ENCODE data around the gene UBE2O. TPM values are rescaled to one million over a fixed set of nuclear protein-coding genes. Genes with fewer than 3 reads are reported as not detected.

The UBE2O gene
- total RNA-seq, 2 experiments from 2014 or later = 26.5 to 28.9 TPM

GRCh38 chr17:76384222-76384986 is 68.5 kb downstream of the UBE2O start, which contains the start of gene SPHK1:
Gene SPHK1 (plus strand): TSS chr17:76384609. CDS start chr17:76385645, 1,036 bp downstream.
- no peaks in the 10 kb centered on the region for H3K27me3 Mint-ChIP-seq
- no peaks in the 10 kb centered on the region for H3K36me3 Mint-ChIP-seq (ENCODE audit: low read depth)
- CTCF ChIA-PET = interaction anchor here (0.6 to 11.0 kb wide), 21 partner anchors 13 to 507 kb away, joined by 3 to 77 read pairs (median 4); partner anchors contain the start of genes PRPSAP1 and UBE2O
- POLR2A ChIA-PET = interaction anchor here (0.6 to 7.9 kb wide), 15 partner anchors 9 to 313 kb away, joined by 3 to 87 read pairs (median 5); partner anchors contain the start of genes EXOC7, PRPSAP1, RHBDF2 and SRP68
- peaks cover 11% of the 10 kb centered on the region for H3K4me1 Mint-ChIP-seq
- H3K4me3 Mint-ChIP-seq = peak within 1 kb of the TSS; percentile 78
- peak; percentile 76 for DNase-seq
- H3K27ac Mint-ChIP-seq = peak within 1 kb of the TSS; percentile 81
- no peaks in the 10 kb centered on the region for H3K9me3 Mint-ChIP-seq

GRCh38 chr17:76383546-76384221 is 69.3 kb downstream of the UBE2O start:
- H3K4me3 Mint-ChIP-seq = peak overlapping the region; percentile 78
- H3K9me3 Mint-ChIP-seq = no peaks in the 10 kb centered on the region
- ChIA-PET CTCF (interaction anchor here (0.6 to 11.0 kb wide), 9 partner anchors 14 to 378 kb away, joined by 3 to 77 read pairs (median 10); partner anchors contain the start of gene PRPSAP1), POLR2A (interaction anchor here (0.6 to 7.9 kb wide), 10 partner anchors 8 to 280 kb away, joined by 3 to 87 read pairs (median 4); partner anchors contain the start of genes EXOC7, PRPSAP1 and UBALD2)
- peak overlapping the region; percentile 81 for H3K27ac Mint-ChIP-seq
- H3K36me3 Mint-ChIP-seq (ENCODE audit: low read depth) = no peaks in the 10 kb centered on the region
- DNase-seq = no peak
- no peaks in the 10 kb centered on the region for H3K27me3 Mint-ChIP-seq
- H3K4me1 Mint-ChIP-seq = peaks cover 11% of the 10 kb centered on the region

GRCh38 chr17:76382803-76383545 is 70.0 kb downstream of the UBE2O start:
- H3K27ac Mint-ChIP-seq = peak overlapping the region; percentile 81

GRCh38 chr17:76382351-76382802 is 70.6 kb downstream of the UBE2O start:
- CTCF ChIA-PET = interaction anchor here (0.6 to 11.0 kb wide), 2 partner anchors 15 to 50 kb away, joined by 3 to 77 read pairs; no protein-coding TSS in a partner anchor
- H3K4me1 Mint-ChIP-seq = peaks cover 11% of the 10 kb centered on the region
- no peaks in the 10 kb centered on the region for H3K27me3 Mint-ChIP-seq
- peak overlapping the region; percentile 78 for H3K4me3 Mint-ChIP-seq
- no peaks in the 10 kb centered on the region for H3K9me3 Mint-ChIP-seq
- H3K27ac Mint-ChIP-seq = peak overlapping the region; percentile 66
- POLR2A ChIA-PET = interaction anchor here (0.6 to 7.9 kb wide), 4 partner anchors 17 to 178 kb away, joined by 3 to 87 read pairs (median 3); partner anchors contain the start of gene PRPSAP1
- no peaks in the 10 kb centered on the region for H3K36me3 Mint-ChIP-seq (ENCODE audit: low read depth)
- no peak for DNase-seq

More at GRCh38 chr17:76382803-76383545, 70.0 kb downstream of the UBE2O start:
- Mint-ChIP-seq H3K27me3 (no peaks in the 10 kb centered on the region), H3K36me3 (ENCODE audit: low read depth) (no peaks in the 10 kb centered on the region), H3K4me1 (peaks cover 11% of the 10 kb centered on the region), H3K4me3 (peak overlapping the region; percentile 78), H3K9me3 (no peaks in the 10 kb centered on the region)
- ChIA-PET POLR2A (interaction anchor here (0.6 to 7.9 kb wide), 5 partner anchors 18 to 178 kb away, joined by 3 to 87 read pairs (median 3); partner anchors contain the start of gene PRPSAP1), CTCF (interaction anchor here (0.6 to 11.0 kb wide), 3 partner anchors 15 to 123 kb away, joined by 3 to 77 read pairs (median 48); partner anchors contain the start of gene PRPSAP1)
- peak; percentile 81 for DNase-seq

GRCh38 chr17:76381633-76382350 is 71.2 kb downstream of the UBE2O start:
- DNase-seq = no peak
- CTCF ChIA-PET = interaction anchor here (0.6 to 11.0 kb wide), 4 partner anchors 16 to 81 kb away, joined by 3 to 77 read pairs (median 5); no protein-coding TSS in a partner anchor
- H3K4me3 Mint-ChIP-seq = peak overlapping the region; percentile 28

GRCh38 chr17:76379646-76380376 is 73.1 kb downstream of the UBE2O start:
- Mint-ChIP-seq H3K9me3 (no peaks in the 10 kb centered on the region), H3K27ac (no peak overlapping the region), H3K27me3 (peaks cover 1% of the 10 kb centered on the region), H3K4me3 (no peak overlapping the region), H3K36me3 (ENCODE audit: low read depth) (no peaks in the 10 kb centered on the region), H3K4me1 (peaks cover 6% of the 10 kb centered on the region)
- ChIA-PET POLR2A (interaction anchor here (1.0 kb wide), 1 partner anchor 10 kb away, joined by 3 read pairs; no protein-coding TSS in a partner anchor), CTCF (interaction anchor here (1.0 to 11.0 kb wide), 2 partner anchors 15 to 18 kb away, joined by 3 to 77 read pairs; no protein-coding TSS in a partner anchor)
- no peak for DNase-seq

More at GRCh38 chr17:76381633-76382350, 71.2 kb downstream of the UBE2O start:
- peaks cover 11% of the 10 kb centered on the region for H3K4me1 Mint-ChIP-seq
- H3K27ac Mint-ChIP-seq = no peak overlapping the region
- no peaks in the 10 kb centered on the region for H3K27me3 Mint-ChIP-seq
- POLR2A ChIA-PET = interaction anchor here (1.2 to 7.9 kb wide), 2 partner anchors 17 to 28 kb away, joined by 3 to 87 read pairs; partner anchors contain the start of gene PRPSAP1
- H3K9me3 Mint-ChIP-seq = no peaks in the 10 kb centered on the region
- no peaks in the 10 kb centered on the region for H3K36me3 Mint-ChIP-seq (ENCODE audit: low read depth)

GRCh38 chr17:76379275-76379641 is 73.7 kb downstream of the UBE2O start:
- CTCF ChIA-PET = interaction anchor here (1.0 to 11.0 kb wide), 2 partner anchors 14 to 18 kb away, joined by 3 to 77 read pairs; no protein-coding TSS in a partner anchor
- H3K4me1 Mint-ChIP-seq = peaks cover 6% of the 10 kb centered on the region
- no peaks in the 10 kb centered on the region for H3K36me3 Mint-ChIP-seq (ENCODE audit: low read depth)
- no peak overlapping the region for H3K27ac Mint-ChIP-seq
- no peak for DNase-seq
- H3K9me3 Mint-ChIP-seq = no peaks in the 10 kb centered on the region
- POLR2A ChIA-PET = no interaction called here
- H3K27me3 Mint-ChIP-seq = peaks cover 1% of the 10 kb centered on the region
- H3K4me3 Mint-ChIP-seq = no peak overlapping the region

GRCh38 chr17:76378548-76379274 is 74.2 kb downstream of the UBE2O start:
- CTCF ChIA-PET = interaction anchor here (0.6 to 1.0 kb wide), 2 partner anchors 13 to 46 kb away, joined by 3 read pairs; no protein-coding TSS in a partner anchor
- DNase-seq = no peak

GRCh38 chr17:76376318-76377133 is 76.4 kb downstream of the UBE2O start:
- no peak overlapping the region for H3K4me3 Mint-ChIP-seq
- ChIA-PET POLR2A (interaction anchor here (1.0 to 1.3 kb wide), 2 partner anchors 8 to 23 kb away, joined by 3 to 5 read pairs; partner anchors contain the start of genes PRPSAP1 and SPHK1), CTCF (interaction anchor here (0.6 to 1.1 kb wide), 4 partner anchors 9 to 73 kb away, joined by 3 to 5 read pairs (median 4); no protein-coding TSS in a partner anchor)
- no peaks in the 10 kb centered on the region for H3K9me3 Mint-ChIP-seq
- no peak overlapping the region for H3K27ac Mint-ChIP-seq
- no peak for DNase-seq
- peaks cover 4% of the 10 kb centered on the region for H3K4me1 Mint-ChIP-seq
- H3K36me3 Mint-ChIP-seq (ENCODE audit: low read depth) = no peaks in the 10 kb centered on the region
- H3K27me3 Mint-ChIP-seq = peaks cover 1% of the 10 kb centered on the region

More at GRCh38 chr17:76378548-76379274, 74.2 kb downstream of the UBE2O start:
- H3K9me3 Mint-ChIP-seq = no peaks in the 10 kb centered on the region
- no peaks in the 10 kb centered on the region for H3K36me3 Mint-ChIP-seq (ENCODE audit: low read depth)
- POLR2A ChIA-PET = no interaction called here
- H3K27me3 Mint-ChIP-seq = peaks cover 1% of the 10 kb centered on the region
- H3K4me1 Mint-ChIP-seq = peaks cover 4% of the 10 kb centered on the region
- H3K27ac Mint-ChIP-seq = no peak overlapping the region
- H3K4me3 Mint-ChIP-seq = no peak overlapping the region

All from activated CD4-positive, alpha-beta memory T cell treated with anti-CD3 and anti-CD28 coated beads, Interleukin-2, amount 10 ng/mL, durations not matched to agents 7 days and 5 days (primary cell).